ENCODE measurements around the gene OGFOD1. TPM values are rescaled to one million over a fixed set of nuclear protein-coding genes. Genes with fewer than 3 reads are reported as not detected.

The OGFOD1 gene
- total and polyA plus RNA-seq, 2 experiments from 2014 or later = 74.5 to 76.3 TPM

GRCh38 chr16:56438038-56438437, 13.3 kb upstream of the OGFOD1 start:
- TF ChIP-seq CREB1 (CRISPR knock-in tag; IDR thresholded peaks at IDR 0.05; ENCODE audit: low read depth) (no peak), REST (IDR thresholded peaks at IDR 0.05; ENCODE audit: unreplicated experiment) (no peak), ZNF462 (CRISPR knock-in tag; IDR thresholded peaks at IDR 0.05) (no peak), NANOG (IDR thresholded peaks at IDR 0.05; ENCODE audit: borderline replicate concordance) (no peak), ETS1 (IDR thresholded peaks at IDR 0.05) (no peak), ZNF114 (CRISPR knock-in tag; IDR thresholded peaks at IDR 0.05) (no peak), EZH2 (IDR thresholded peaks at IDR 0.05; ENCODE audit: low read depth, unreplicated experiment) (no peak), POLR2AphosphoS5 (IDR thresholded peaks at IDR 0.05; ENCODE audit: low read depth) (no peak), EZH2phosphoT487 (IDR thresholded peaks at IDR 0.05; ENCODE audit: unreplicated experiment) (no peak), JUNB (IDR thresholded peaks at IDR 0.05; ENCODE audit: unreplicated experiment) (no peak)
- Histone ChIP-seq H3K27ac (ENCODE audit: low read depth) (no peak overlapping the region), H4K20me1 (replicated peaks; ENCODE audit: insufficient read depth) (peaks cover 23% of the 10 kb centered on the region), H2AFZ (no peak overlapping the region), H3K4me3 (no peak overlapping the region), H3K36me3 (ENCODE audit: insufficient read depth) (peaks cover 35% of the 10 kb centered on the region), H3F3A (replicated peaks; ENCODE audit: low read depth) (no peaks in the 10 kb centered on the region), H3K4me1 (ENCODE audit: insufficient read depth) (no peaks in the 10 kb centered on the region), H3K79me2 (replicated peaks; ENCODE audit: insufficient read depth) (peaks cover 40% of the 10 kb centered on the region), H3K4me2 (no peak overlapping the region), H3K9me2 (ENCODE audit: insufficient read depth) (no peaks in the 10 kb centered on the region), H3K27me3 (ENCODE audit: insufficient read depth) (no peaks in the 10 kb centered on the region)
- Mint-ChIP-seq H3K27ac (no peak overlapping the region), H3K4me1 (no peaks in the 10 kb centered on the region), H3K36me3 (ENCODE audit: low read depth) (peaks cover 71% of the 10 kb centered on the region), H3K9me3 (no peaks in the 10 kb centered on the region), H3K27me3 (ENCODE audit: insufficient read depth, low read depth, poor library complexity) (no peaks in the 10 kb centered on the region), H3K4me3 (no peak overlapping the region)
- DNase-seq (ENCODE audit: low spot score) (no peak), ATAC-seq (no peak)
